Activated CD4-positive, alpha-beta T cell treated with anti-CD3 and anti-CD28 coated beads, Interleukin-2, amount 50 U/mL, for 48 hours (primary cell): ENCODE measurements around the gene USF2.

Experiments
- DNase-seq, 2 experiments: peaks; one replicate each; pipeline ENCODE4 v3.0.0-alpha.2; 2020

Gene USF2

DNA sequence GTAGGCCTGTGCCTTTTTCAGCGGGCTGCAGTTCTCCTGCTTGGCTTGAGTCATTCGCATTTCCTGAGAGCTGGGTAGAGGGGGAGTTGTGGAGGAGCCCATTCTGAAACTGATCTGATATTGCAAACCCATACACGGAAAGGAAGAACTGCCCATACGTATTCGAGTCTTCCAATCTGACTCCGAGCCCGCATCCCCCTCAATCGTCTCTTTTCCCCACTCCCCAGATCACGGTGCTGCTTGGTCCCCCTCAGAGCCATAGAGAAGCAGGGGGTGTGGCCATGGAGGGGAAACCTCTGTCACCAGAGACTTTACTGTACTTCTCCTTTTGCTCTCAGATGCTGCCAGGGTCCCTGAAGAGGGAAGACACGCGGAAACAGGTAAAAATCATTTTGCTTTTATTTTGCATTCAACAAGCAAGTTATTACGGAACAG, 60.1 kb downstream of the USF2 start, which contains the start of gene CD22:
Gene CD22 (plus strand): TSS at position 337 of the 435 bp plus-strand sequence. CDS start 2,854 bp downstream, outside the sequence.
- DNase-seq, result no peak

DNA sequence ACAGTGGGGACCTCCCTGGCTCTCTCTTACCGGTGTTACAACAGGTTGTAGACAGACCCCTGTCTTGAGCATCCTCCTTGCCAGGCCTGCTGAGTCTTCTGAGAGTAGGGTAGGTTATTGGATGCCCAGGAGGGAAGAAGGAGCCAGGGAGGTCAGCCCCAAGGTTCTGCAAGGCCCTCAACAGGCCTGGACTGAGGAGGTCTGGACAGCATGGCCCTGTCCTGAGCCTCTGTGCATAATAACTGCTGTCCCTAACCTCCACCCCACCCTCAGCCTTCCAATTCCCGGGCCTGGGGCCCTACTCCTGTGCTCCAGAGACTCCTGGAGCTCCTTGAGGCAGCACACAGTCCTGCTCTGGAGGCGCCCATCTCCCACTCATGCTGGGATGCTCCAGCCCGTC, 60.6 kb downstream of the USF2 start:
- no peak for DNase-seq
